HG03571 (cell line): ENCODE results near the gene NRL.
"Not testable (repeated sequence)": the region's sequence is repeated elsewhere in the genome, so short reads cannot be mapped to it uniquely, and the experiment has no call there.

Experiments
- ATAC-seq: cut with Tn5 transposase; IDR thresholded peaks from one replicate; pipeline ENCODE4 v1.9.1; 2021; ENCODE audit not compliant: unreplicated experiment

NRL gene

GRCh38 chr14:24127673-24128072, 12.9 kb upstream of the NRL start:
- no peak for ATAC-seq

GRCh38 chr14:24126939-24127338, 12.2 kb upstream of the NRL start:
- no peak for ATAC-seq

GRCh38 chr14:24123424-24124417, 9.0 kb upstream of the NRL start:
- ATAC-seq: no peak

- no peak for ATAC-seq
These were observed 8.1 kb upstream of the NRL start for GRCh38 chr14:24122898-24123297.

- no peak for ATAC-seq
These were observed 7.7 kb upstream of the NRL start for GRCh38 chr14:24122416-24122815.

- no peak for ATAC-seq
These were observed 6.5 kb upstream of the NRL start for GRCh38 chr14:24121210-24121609.

GRCh38 chr14:24119691-24120090, 4.9 kb upstream of the NRL start:
- ATAC-seq: no peak

- ATAC-seq: no peak
These were observed 2.4 kb upstream of the NRL start for GRCh38 chr14:24117179-24117578.

- ATAC-seq: no peak
These were observed 1.5 kb upstream of the NRL start for GRCh38 chr14:24116128-24116814.

- no peak for ATAC-seq
These were observed 826 bp upstream of the NRL start for GRCh38 chr14:24115422-24116127.

- peak; percentile 34 for ATAC-seq
These were observed 783 bp downstream of the NRL start for GRCh38 chr14:24113801-24114531.

- ATAC-seq: no peak
These were observed 1.4 kb downstream of the NRL start for GRCh38 chr14:24113379-24113800.

GRCh38 chr14:24110523-24110922, 4.2 kb downstream of the NRL start:
- no peak for ATAC-seq

GRCh38 chr14:24110060-24110459, 4.7 kb downstream of the NRL start:
- ATAC-seq: no peak

GRCh38 chr14:24108336-24108874, 6.3 kb downstream of the NRL start:
- no peak for ATAC-seq

GRCh38 chr14:24106672-24107271, 8.0 kb downstream of the NRL start:
- ATAC-seq: no peak

GRCh38 chr14:24105609-24106239, 9.0 kb downstream of the NRL start:
- ATAC-seq: not testable (repeated sequence)

- ATAC-seq: no peak
These were observed 11.3 kb downstream of the NRL start for GRCh38 chr14:24103451-24103850.

- no peak for ATAC-seq
These were observed 12.2 kb downstream of the NRL start for GRCh38 chr14:24102357-24103048.
